Activated CD4-positive, alpha-beta T cell treated with anti-CD3 and anti-CD28 coated beads, Interleukin-2, amount 50 U/mL, for 24 hours (primary cell): ENCODE results near the gene VSTM2L.
"Not testable (repeated sequence)": the region's sequence is repeated elsewhere in the genome, so short reads cannot be mapped to it uniquely, and the experiment has no call there.

ENCODE experiments used
- DNase-seq, 2 donors: peaks; one replicate each; pipeline ENCODE4 v3.0.0-alpha.2; 2020; ENCODE audit warnings: low read depth in 1 of 2, low spot score in 1 of 2

The VSTM2L gene

DNA sequence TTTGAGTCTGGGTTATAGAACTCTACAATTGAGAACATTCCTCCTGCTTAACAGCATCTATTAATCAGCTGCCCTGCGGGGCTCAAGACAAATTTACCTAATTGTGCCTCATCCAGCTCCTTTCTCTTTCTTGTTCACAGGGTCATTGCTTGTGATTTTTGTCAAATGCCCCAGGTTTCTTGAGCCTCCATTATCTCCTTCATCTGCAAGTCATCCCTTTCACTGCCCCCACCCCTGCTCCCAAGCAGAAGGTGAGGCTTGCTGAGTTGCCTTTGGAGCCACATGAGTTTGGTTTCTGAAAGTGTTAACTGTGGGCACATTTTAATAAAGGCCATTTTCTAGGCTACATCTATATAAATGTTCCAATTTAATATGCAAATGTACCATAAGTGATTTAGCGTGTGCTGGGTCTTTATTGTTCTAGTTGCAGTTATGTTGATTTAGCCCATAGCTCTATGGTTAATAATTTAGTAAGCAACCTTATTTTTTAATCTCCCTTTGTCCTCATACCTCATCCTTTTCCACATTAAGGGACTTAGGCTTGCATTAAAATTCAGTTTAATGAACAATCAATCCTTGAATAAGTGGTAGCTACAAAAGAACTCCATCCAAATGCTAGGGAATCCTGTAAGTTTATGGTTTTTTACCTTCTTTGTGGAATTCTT is 56.1 kb downstream of the VSTM2L start:
- DNase-seq = no peak

DNA sequence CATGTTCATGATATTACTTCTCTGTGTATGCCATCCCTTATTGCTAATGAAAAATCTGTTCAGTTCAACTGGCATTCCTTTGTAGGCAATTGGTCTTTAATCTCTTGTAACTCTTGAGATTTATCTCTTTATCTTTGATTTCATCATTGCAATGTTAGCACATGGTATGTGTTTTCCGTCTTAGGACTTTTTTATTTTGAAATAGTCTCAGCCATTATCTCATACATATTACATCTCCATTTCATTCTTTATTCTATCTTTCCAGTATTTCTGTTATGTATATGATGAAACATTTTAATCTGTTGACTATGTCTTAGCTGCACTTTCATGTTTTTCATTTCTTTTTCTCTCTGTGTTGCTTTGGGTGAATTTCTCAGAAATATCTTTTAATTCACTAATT is 58.1 kb downstream of the VSTM2L start:
- DNase-seq = no peak

DNA sequence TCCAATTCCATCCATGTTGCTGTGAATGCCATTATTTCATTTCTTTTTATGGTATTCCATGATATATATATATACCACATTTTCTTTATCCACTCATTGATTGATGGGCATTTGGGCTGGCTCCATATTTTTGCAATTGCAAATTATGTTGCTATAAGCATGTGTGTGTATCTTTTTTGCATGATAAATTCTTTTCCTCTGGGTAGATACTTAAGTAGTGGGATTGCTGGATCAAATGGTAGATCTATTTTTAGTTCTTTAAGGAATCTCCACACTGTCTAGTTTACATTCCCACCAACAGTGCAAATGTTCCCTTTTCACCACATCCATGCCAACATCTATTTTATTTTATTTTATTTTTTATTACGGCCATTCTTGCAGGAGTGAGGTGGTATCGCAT is 60.6 kb downstream of the VSTM2L start:
- not testable (repeated sequence) for DNase-seq

DNA sequence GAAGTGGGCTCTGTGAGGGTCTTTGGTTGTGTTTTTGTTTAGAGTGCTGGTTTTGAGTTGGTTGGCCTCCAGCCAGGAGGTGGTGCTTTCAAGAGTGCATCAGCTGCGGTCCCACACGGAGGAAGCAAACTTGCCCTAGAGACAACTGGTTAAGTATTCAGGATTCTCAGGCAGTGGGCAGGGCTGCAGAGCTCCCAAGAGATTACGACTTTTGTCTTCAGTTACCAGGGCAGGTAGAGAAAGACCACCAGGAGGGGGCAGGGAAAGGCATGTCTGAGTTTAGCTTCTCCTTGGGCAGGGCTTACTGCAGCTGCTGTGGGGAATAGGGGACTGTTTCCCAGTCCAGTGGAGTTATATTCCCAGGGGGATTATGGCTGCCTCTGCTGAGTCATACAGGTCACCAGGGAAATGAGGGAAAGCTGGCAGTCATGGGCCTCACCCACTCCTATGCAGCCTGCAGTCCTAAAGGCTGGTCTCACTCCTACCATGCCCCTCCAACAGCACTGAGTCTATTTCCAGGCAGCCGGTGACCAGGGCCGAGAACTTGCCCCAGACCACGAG is 66.0 kb downstream of the VSTM2L start:
- DNase-seq = no peak

DNA sequence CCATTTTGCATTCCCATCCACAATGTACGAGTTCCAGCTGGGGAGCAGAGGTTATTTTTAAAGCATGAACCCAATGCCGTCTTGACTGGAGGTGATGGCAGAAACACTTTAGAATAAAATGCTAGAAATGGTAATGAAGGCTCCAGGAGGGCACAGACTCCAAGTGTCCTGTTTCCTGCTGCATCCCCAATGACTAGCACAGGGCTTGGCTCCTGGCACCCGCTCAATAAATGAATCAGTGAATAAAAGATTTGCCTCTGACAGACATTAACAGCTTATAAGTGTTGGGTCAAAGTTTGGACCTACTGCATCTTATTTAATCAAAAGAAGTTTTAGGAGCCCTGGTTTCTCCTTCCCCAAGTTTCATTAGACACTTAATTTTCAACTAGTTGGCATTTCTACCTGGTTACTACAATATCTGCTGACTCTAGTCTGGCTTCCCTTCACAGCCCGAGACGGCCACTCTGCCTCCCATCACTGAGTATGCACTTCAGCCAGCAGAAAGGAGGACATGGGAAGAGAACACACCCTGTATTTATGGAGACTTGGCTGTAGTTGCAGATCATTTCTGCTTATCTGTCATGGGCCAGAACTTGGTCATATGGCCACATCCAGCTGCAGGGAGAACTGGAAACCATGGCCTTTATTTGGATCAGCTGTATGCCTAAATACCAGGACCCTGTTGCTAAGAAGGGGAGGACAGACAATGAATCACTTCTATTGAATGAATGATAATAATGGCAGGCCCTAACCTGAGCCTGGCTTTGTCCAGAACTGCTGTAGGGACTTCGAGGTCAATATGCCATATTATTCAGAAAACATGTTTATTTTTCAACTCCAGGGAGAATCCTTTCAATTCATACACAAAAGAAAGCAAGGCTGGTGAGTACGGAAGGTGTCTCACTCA is 67.3 kb downstream of the VSTM2L start:
- DNase-seq = no peak

DNA sequence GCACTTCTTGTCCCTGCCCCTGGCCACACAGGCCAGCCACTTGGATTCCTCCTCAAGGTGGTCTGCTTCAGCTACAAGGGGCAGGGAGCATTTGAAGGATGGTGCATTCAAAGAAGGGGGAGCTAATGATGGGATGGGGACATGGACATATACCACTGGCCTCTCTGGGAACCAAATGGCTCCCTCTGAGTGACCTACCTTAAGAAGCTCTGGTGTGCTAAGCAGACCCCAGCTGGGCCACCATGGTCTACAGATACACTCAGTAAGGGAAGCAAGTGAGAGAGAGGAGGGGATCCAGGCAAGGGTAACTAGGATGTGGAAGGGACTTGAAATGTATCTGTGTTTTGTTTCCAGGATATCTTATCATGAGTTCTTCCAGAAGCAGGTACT is 67.9 kb downstream of the VSTM2L start:
- no peak for DNase-seq

DNA sequence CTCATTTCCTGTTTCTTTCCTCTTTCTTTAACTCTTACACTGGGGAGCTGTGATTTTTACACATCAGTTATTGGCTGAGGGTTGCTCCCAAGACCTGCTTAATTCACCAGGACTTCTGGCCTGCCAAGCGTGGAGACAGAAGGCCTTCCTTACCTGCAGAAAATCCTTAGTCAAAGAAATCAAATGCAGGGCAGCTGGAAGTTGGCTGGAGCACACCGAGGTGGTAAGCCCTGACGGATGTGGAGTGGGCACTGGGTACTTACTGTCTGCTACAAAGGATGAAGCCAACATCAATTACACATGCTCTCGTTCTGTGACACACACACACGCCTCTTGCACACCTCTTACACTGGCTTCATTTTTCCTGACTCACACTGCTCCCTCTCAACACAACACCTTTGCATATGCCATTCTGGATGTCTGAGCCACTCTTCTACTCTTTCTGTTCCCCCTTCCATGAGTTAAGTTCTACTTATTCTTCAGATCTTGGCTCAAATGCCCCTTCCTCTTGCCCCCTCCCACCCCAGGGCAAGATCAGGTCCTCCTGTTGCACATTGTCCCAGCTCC is 68.7 kb downstream of the VSTM2L start:
- DNase-seq = no peak

DNA sequence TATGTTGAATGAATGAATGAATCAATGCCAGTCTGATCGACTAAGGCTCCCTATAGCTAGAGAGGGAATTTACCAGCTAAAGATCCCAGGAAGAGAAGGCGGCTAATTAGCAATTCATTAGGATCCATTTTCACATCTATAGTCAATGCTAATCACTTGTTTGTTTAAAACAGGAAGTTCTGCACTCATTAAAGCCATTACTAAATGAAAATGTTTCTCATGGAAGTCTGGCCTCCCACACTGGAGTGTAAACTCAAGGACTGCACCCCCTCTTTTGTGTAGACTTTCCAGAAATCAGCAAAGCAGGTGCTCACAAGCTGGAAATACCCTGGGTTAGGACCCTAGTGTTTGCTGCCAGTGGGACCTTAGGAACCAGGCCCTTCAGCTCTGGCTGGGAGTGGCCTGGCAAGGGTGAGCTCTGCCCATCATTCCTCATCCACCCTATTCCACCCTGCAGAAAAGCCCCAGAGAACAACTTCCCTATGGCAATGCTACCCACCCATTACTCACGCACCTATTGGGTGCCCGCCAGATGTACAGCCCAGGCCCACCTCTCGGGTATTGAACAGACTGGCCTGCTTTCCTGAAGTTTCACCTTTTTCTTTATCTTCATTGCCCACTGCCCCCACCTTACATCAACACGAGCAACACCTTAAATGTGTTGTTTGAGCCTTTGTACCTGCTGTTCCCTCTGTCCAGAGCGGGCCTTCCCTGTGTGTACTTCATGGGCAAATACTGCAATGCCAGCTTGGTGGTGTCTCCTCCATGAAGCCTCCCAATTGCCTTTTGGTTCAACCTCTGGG is 69.5 kb downstream of the VSTM2L start:
- DNase-seq = no peak

DNA sequence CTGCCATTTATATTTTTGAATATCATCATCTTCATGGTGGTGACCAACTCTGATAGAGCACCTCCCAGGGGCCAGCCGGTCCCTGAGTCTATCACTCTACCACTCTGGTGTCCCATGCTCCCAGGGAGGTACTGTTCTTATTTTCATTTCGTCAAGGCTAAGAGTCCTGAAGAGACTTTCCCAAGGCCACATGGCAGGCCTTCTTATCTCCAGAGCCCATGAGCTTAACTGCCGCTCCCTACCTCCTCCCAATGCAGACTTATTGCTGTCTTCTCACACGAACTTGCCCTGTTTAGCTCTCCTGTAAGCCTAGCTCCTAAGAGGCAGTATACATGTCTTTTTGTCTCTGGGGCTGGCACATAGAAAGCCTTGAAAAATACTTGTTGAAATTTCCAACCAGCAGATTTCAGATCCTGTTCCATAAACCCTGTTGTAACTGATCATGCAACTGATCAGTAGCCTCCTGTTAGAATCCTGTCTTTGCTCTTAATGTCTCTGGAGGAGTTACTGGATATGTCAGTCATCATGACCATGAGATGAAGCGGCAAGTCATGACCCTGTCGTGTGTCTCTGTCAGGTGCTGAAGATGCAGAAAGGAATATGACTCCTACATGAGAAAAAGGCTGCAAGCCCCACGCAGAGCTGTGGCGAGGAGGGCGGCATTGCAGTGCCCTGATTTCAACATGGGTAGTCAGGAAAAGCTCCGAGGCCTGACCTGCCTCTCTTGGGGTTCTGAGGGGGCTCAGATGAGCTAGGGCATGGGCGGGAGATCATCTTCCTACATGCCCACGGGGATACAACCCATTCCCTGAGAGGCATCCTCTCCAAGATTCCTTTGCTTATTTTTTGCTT is 70.4 kb downstream of the VSTM2L start:
- DNase-seq = no peak

DNA sequence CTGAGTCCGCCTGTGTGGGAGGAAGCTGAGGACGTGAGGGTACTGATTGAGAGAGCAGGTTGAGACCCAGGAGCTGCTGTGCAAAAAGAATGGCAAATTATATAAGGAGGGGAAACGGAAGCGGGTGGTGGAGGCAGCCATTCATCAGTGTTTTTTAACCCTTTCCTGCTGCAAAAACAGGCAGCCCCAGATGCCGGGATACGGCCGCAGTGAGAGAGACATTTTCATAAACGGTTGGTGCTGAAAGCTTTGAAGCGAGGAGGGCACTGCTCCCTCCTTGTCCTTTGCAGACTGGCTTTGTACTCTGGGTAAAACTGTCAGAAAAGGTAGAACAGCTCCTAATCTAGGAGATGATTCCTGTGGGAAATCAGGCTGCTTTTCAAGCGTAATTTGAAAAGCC is 74.0 kb downstream of the VSTM2L start:
- DNase-seq = no peak

DNA sequence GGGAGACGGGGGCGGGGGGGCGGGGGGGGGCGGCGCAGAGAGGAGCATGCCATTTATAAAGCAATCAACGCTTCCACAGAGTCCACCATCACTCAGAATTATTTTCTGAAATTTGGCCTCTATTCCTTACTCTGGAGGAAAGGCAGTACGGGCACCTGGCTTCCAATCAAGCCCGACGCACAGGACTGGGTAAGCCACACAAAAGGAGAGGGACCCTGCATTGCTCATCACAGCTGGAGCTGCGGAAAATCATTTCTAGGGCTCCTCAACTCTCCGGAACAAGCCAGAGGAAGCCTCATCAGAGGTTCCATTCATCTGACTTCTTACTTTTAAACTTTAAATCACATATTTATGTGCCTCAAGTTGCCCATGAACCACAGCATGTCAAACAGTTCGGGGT is 74.4 kb downstream of the VSTM2L start:
- DNase-seq = no peak

DNA sequence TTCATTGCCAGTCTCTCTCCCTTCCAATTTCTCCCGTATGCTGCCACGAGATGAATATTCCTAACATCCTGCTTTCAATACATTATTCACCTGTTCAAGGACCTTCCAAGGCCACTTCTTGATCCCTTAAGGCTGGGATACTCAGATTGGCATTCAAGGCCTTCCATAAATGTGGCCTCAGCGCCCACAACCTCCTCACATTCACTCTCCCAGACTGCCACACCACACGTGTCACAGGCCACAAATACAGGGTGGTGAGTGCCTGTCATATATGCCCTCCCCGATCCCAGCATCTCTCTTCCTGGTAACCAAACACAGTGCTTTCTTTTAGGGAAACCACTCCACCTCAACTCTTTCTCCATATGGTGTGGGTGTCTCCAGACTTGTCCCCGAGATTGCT is 74.9 kb downstream of the VSTM2L start:
- no peak for DNase-seq

DNA sequence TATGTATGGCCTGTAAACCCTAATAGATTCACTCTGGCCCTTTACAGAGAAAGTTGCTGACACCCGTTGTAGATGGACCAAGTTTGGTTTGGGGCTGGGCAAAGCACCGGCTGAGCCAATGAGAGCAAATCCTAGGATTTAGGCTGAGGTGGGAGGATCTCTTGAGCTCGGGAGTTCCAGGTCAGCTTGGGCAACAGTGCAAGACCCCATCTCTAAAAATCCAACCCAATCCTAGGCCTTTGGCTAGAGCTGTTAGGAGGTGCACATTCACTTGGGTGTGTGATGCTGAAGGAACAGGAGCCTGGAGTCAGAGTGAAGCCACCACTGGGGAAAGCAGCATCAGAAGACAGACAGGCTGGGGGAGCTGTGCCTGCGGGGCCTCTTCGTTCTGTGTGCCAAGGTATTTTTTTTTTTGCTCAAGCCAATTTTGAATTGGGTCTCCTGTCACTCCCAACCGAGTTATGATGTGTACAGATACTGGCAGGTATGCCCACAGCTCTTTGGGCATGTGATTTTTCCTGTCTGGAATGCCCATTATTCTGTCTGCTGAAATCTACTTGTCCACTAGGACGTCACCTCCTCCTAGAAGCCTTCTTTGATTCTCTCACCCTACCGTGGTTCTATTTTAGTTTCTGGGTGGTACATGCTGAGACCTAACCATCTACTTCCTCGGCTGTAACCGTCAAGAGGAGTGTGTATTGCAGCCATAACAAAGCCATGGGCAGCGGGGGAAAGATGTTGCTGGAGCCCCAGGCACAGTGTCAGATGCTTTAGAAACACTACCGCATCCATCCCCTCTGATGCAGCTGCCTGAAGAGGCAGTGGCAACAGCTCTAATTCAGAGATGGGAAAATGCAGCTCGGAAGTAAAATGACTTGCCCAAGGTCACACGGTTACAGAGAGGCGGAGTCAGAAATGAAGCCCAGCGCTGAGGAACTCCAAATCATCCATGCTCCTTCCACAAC is 76.4 kb downstream of the VSTM2L start:
- no peak for DNase-seq

DNA sequence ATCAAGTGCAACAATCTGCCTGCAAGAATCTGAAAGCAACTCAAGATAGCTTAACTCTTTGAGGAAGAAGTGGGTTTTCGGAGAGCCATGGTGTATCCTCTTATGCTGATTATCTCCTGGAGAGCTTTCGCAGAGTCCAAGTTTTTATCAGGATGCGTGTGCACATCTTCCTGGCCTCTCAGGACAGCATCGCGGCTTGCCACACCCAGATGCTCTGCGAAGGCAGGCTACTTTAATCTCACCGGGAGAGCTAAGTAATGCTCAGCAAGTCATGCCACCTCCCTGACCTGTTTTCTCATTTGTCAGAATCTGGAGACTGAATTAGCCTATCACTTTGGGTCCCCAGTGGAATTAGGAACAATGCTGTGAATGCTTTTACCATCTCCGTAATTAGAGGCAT is 77.5 kb downstream of the VSTM2L start:
- no peak for DNase-seq

DNA sequence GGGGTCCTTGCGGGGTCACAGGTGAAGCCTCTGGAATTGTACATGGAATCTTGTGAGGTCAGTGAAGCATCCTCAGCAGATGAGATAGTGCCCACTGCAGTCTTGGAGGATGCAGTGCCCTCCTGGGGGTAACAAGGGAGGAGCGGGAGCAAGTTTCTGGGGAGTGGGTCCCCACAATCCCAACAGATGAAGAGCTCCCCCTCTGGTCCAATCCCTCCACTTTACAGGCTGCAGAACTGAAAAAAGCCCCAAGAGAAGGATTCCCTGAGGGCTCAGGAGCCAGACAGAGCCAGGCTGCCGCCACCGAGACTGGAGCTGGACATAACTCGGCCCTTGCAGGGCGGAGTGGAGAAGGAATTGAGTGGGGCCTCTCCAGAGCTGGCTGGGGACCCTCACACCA is 77.9 kb downstream of the VSTM2L start:
- DNase-seq = no peak

DNA sequence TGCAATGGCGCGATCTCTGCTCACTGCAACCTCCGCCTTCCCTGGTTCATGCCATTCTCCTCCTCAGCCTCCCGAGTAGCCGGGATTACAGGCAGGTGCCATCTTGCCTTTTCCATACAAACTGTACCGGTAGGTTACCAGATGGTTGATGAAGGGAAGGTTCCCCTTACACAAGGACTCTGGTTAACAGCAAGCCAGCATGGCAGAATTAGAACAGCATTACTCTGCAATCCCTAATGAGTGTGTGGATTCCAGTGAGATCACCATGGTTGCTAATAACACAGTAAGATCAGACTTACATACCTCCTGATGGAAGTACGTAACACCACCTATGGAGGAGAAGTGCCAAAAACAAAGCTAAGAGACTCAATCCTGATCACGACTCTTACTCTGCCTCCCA is 78.6 kb downstream of the VSTM2L start:
- no peak for DNase-seq

DNA sequence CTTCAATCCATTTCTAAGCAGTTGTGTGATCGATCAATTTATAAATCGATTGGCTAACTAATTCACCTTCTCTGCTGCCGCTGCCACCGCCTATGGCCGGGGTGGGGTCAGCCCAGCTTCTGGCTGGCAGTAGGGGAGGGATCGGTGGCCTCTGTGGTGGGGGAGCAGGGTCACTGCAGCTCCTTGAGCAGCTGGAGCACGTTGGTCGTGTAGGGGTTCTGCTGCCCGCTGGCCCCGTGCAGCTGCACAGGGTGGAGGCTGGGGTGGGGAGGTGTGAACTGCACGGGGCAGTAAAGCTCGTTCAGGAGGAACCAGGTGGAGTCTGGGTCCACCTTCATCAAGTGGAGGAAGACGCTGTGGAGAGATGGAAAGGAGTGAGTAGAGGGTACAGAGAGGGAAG is 80.4 kb downstream of the VSTM2L start:
- DNase-seq = no peak

DNA sequence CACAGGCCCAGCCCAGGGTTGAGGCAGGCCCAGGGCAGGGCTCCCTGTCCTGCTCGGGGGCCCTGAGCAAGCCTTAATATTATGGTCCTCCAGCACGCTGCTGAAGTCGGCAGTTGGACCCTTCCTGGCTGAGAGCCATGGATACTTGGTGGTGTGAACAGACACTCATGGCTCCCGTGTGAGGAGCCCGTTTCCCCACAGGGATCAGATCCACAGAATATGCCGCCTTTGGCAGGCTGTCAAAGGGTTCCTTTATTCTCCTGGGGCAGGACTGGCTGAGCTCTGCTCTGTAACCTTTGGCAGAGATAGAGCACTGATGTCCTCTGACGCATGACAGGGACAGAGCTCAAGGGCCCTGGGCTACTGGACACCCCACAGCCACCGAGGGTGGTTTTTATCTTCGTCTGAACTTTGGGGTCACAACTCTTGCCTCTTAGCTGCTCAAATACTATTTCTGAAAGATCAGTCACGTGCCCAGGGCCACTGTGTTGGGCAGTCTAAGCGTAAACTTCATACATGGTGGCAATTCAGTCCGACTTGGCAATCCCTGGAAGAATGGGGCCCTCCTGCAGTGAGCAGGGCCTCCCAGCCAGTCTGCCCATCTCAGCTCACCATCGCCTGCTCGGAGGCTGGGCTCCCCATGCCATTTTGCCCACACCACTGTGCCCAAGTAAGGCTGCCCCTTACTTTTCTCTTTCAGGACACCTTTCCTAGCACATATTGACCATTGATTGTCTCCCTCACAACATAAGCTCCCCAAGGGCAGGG is 81.3 kb downstream of the VSTM2L start:
- DNase-seq = no peak
